ENCODE results near the gene APEX1. TPM values are rescaled to one million over a fixed set of nuclear protein-coding genes. Genes with fewer than 3 reads are reported as not detected.

Gene APEX1
- total RNA-seq, 1 donor from 2014 or later, result 76.6 TPM

DNA sequence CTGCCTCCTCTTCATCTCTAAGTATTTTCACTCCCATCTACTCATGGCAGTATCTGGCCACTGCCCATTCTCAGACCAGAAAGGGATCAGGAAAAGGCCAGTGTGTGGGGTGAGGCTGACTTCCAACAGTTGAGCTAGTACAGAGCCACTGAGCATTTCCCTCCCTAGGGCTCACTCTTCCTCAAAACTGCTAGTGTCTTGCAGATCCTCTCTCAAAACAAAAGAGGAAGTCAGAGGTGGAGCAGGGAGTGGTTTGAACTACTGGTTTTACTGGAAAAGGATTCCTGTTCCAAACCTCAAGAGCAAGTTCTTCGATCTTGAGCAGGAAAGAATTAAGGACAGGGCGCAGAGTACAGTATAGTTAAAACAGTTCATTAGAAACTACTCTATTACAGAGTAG, 38.6 kb downstream of the APEX1 start:
- Histone ChIP-seq H3K27me3 (no peaks in the 10 kb centered on the region), H3K4me3 (no peak overlapping the region), H3K9me3 (ENCODE audit: low read depth) (no peaks in the 10 kb centered on the region), H3K36me3 (no peaks in the 10 kb centered on the region), H4K20me1 (ENCODE audit: low read depth) (no peaks in the 10 kb centered on the region), H3F3A (ENCODE audit: low read depth) (no peaks in the 10 kb centered on the region), H3K79me2 (ENCODE audit: low read depth) (no peaks in the 10 kb centered on the region), H3K4me2 (no peak overlapping the region), H2AFZ (replicated peaks) (peak overlapping the region; percentile 57), H3K4me1 (no peaks in the 10 kb centered on the region), H3K9ac (no peak overlapping the region), H3K27ac (no peak overlapping the region)
- TF ChIP-seq CTCF (IDR thresholded peaks at IDR 0.05) (no peak), EZH2phosphoT487 (IDR thresholded peaks at IDR 0.05) (no peak), EZH2 (IDR thresholded peaks at IDR 0.05) (no peak)
- no peak overlapping the region for H3K4me3 Mint-ChIP-seq
- no peaks in the 10 kb centered on the region for H3K36me3 Mint-ChIP-seq
- H3K27ac Mint-ChIP-seq, result no peak overlapping the region
- H3K4me1 Mint-ChIP-seq, result peaks cover 4% of the 10 kb centered on the region
- no peaks in the 10 kb centered on the region for H3K9me3 Mint-ChIP-seq
- no peaks in the 10 kb centered on the region for H3K27me3 Mint-ChIP-seq (ENCODE audit: insufficient read depth, low read depth)
- DNase-seq (ENCODE audit: low spot score), result no peak

DNA sequence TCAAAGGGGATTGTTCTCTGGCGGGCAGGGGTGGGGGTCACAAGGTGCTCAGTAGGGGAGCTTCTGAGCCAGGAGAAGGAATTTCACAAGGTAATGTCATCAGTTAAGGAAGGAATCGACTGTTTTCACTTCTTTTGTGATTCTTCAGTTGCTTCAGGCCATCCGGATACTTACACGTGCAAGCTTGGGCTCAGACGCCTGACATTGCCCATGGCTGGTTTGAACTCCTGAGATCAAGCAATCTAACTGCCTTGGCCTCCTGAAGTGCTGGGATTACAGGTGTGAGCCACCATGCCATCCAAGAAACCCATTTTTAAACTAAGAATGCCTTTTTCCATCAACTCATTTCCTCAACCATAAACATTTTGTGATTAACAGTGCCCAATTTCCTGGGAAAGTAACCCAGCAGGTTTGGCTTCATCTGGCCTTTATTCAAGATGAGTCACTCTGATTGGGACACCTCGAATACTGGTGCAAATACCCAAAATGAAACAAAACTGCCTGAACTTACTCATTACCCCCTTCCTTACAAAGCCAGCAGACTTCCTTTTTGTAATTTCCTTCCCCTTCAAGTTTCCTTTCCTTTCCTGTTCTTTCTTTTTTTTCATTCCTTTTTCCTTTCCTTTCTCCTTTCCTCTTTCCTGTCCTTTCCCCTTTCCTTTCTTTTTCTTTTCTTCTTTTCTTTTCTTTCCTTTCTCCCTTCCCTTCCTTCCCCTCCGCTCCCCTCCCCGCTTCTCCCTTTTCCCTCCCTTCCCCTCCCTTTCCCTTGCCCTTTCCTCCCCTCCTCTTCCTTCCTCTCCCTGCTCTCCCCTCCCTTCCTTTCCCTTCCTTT, 40.1 kb downstream of the APEX1 start:
- TF ChIP-seq EZH2 (IDR thresholded peaks at IDR 0.05), result no peak
- TF ChIP-seq CTCF (IDR thresholded peaks at IDR 0.05), result no peak
- no peak for TF ChIP-seq EZH2phosphoT487 (IDR thresholded peaks at IDR 0.05)
- Histone ChIP-seq H3K9me3 (ENCODE audit: low read depth) (no peaks in the 10 kb centered on the region), H3K27ac (no peak overlapping the region), H3K4me3 (no peak overlapping the region), H3K4me1 (peaks cover 6% of the 10 kb centered on the region), H3K27me3 (no peaks in the 10 kb centered on the region), H2AFZ (replicated peaks) (no peak overlapping the region), H4K20me1 (ENCODE audit: low read depth) (no peaks in the 10 kb centered on the region), H3K4me2 (no peak overlapping the region), H3K36me3 (no peaks in the 10 kb centered on the region), H3K79me2 (ENCODE audit: low read depth) (no peaks in the 10 kb centered on the region), H3F3A (ENCODE audit: low read depth) (no peaks in the 10 kb centered on the region), H3K9ac (no peak overlapping the region)
- Mint-ChIP-seq H3K27ac (no peak overlapping the region), H3K27me3 (ENCODE audit: insufficient read depth, low read depth) (no peaks in the 10 kb centered on the region), H3K4me3 (no peak overlapping the region), H3K9me3 (no peaks in the 10 kb centered on the region), H3K4me1 (peaks cover 12% of the 10 kb centered on the region), H3K36me3 (no peaks in the 10 kb centered on the region)
- DNase-seq (ENCODE audit: low spot score), result no peak

DNA sequence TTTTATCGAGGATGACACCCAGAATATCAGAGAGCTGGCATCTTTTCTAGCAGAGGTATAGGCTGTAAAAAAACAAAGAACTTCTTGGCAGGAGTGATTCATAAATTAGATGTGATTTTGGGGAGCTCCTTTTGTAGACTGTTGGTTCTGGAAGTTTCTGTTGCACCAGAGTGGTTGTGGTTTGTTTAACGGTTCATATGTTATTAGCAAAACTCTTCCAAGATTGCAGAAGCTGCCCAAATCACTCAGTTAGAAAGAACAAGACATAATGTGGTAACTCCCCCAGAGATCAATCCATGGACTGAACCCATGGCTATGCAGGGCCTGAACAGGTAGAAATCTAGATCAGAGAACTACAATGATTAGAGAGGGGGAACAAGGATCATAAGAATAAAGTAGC, 43.6 kb downstream of the APEX1 start:
- no peaks in the 10 kb centered on the region for H4K20me1 ChIP-seq (ENCODE audit: low read depth)
- Mint-ChIP-seq H3K4me3 (no peak overlapping the region), H3K27me3 (ENCODE audit: insufficient read depth, low read depth) (no peaks in the 10 kb centered on the region), H3K9me3 (peaks cover 2% of the 10 kb centered on the region), H3K36me3 (no peaks in the 10 kb centered on the region), H3K4me1 (peaks cover 12% of the 10 kb centered on the region), H3K27ac (no peak overlapping the region)
- H3K4me2 ChIP-seq, result no peak overlapping the region
- no peaks in the 10 kb centered on the region for H3K36me3 ChIP-seq
- no peaks in the 10 kb centered on the region for H3K79me2 ChIP-seq (ENCODE audit: low read depth)
- no peaks in the 10 kb centered on the region for H3K9me3 ChIP-seq (ENCODE audit: low read depth)
- H3K27ac ChIP-seq, result no peak overlapping the region
- no peak overlapping the region for H3K9ac ChIP-seq
- no peaks in the 10 kb centered on the region for H3F3A ChIP-seq (ENCODE audit: low read depth)
- peak overlapping the region; percentile 78 for H2AFZ ChIP-seq (replicated peaks)
- no peak overlapping the region for H3K4me3 ChIP-seq
- H3K27me3 ChIP-seq, result no peaks in the 10 kb centered on the region
- peaks cover 6% of the 10 kb centered on the region for H3K4me1 ChIP-seq
- TF ChIP-seq CTCF (IDR thresholded peaks at IDR 0.05) (no peak), EZH2 (IDR thresholded peaks at IDR 0.05) (no peak), EZH2phosphoT487 (IDR thresholded peaks at IDR 0.05) (no peak)
- no peak for DNase-seq (ENCODE audit: low spot score)
